Endothelial cell of umbilical vein (primary cell): ENCODE data around the gene NEURL1B.

ENCODE experiments used
- EZH2 ChIP-seq: IDR thresholded peaks from 2 replicates; pipeline ENCODE4 v1.6.1; 2012; ENCODE audit warnings: borderline replicate concordance, low read depth, mild to moderate bottlenecking, moderate library complexity, low read length, inconsistent platforms; ENCODE audit not compliant: severe bottlenecking
- GATA2 ChIP-seq: IDR thresholded peaks from 2 replicates; pipeline ENCODE4 v1.7.0; 2011; ENCODE audit warnings: low read depth, mild to moderate bottlenecking, moderate library complexity, mixed read lengths, low read length; ENCODE audit not compliant: insufficient read length, insufficient read depth
- MYC ChIP-seq: IDR thresholded peaks from one replicate; pipeline ENCODE4 v1.6.1; 2011; ENCODE audit warnings: mild to moderate bottlenecking, low read depth, low read length
- POLR2A ChIP-seq: IDR thresholded peaks from 2 replicates; pipeline ENCODE4 v1.6.1; 2012; ENCODE audit warnings: low read depth, mild to moderate bottlenecking, control low read depth, low read length
- POLR2AphosphoS5 ChIP-seq: IDR thresholded peaks from 2 replicates; pipeline ENCODE4 v1.6.1; 2012; ENCODE audit warnings: low read depth, mild to moderate bottlenecking, control low read depth, low read length, moderate library complexity; ENCODE audit not compliant: insufficient read depth
- TF ChIP-seq, protein P1 (sequence below), 2 donors: IDR thresholded peaks; 1 replicate in 1 of 2; 2 replicates in 1 of 2; pipeline ENCODE4 v1.5.1; 2011; ENCODE audit warnings: low read length in 2 of 2, mild to moderate bottlenecking in 2 of 2, moderate library complexity in 2 of 2, control low read depth in 1 of 2, inconsistent platforms in 1 of 2, low read depth in 1 of 2; ENCODE audit not compliant: insufficient read depth in 1 of 2; ENCODE audit errors: extremely low read depth in 1 of 2
- TF ChIP-seq, protein P2 (sequence below): IDR thresholded peaks from 2 replicates; pipeline ENCODE4 v1.6.1; 2011; ENCODE audit not compliant: insufficient read depth, insufficient read length

DNA sequence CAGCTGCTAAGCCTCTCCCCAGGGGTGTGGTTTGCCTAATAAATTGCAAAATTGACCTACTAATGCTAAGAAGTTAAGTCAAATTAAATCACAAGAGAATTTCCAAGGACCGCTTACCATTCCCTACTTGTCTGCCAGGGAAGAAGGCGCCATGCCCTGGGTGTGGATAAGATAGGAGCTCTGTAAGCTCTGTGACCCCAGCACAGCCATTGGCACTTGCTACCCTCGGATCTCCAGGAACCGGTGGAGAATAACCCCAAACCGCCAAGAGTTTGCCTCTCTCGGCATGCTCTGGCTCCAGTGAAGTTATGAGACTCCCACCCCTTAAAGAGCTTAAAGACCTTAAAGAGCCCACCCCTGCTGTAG is 58.9 kb downstream of the NEURL1B start:
- TF ChIP-seq POLR2A: no peak
- TF ChIP-seq EZH2: no peak
- TF ChIP-seq, protein P1, sequence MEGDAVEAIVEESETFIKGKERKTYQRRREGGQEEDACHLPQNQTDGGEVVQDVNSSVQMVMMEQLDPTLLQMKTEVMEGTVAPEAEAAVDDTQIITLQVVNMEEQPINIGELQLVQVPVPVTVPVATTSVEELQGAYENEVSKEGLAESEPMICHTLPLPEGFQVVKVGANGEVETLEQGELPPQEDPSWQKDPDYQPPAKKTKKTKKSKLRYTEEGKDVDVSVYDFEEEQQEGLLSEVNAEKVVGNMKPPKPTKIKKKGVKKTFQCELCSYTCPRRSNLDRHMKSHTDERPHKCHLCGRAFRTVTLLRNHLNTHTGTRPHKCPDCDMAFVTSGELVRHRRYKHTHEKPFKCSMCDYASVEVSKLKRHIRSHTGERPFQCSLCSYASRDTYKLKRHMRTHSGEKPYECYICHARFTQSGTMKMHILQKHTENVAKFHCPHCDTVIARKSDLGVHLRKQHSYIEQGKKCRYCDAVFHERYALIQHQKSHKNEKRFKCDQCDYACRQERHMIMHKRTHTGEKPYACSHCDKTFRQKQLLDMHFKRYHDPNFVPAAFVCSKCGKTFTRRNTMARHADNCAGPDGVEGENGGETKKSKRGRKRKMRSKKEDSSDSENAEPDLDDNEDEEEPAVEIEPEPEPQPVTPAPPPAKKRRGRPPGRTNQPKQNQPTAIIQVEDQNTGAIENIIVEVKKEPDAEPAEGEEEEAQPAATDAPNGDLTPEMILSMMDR (IDR thresholded peaks at IDR 0.05; ENCODE audit: extremely low read depth in 1 of 2, insufficient read depth in 1 of 2, low read depth in 1 of 2, low read length in 2 of 2): no peak
- no peak for TF ChIP-seq POLR2AphosphoS5
- TF ChIP-seq, protein P2, sequence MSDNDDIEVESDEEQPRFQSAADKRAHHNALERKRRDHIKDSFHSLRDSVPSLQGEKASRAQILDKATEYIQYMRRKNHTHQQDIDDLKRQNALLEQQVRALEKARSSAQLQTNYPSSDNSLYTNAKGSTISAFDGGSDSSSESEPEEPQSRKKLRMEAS: no peak
- no peak for TF ChIP-seq MYC
- TF ChIP-seq GATA2: no peak
